ENCODE data around the gene SAG.

- TF ChIP-seq CTCF (IDR thresholded peaks at IDR 0.05), result no peak
- no peak for TF ChIP-seq POLR2A (IDR thresholded peaks at IDR 0.05)
Observed at GRCh38 chr2:233365861-233366520, 58.4 kb downstream of the SAG start.

All from testis (tissue), 2 donors.